ENCODE data around the gene ZNF358.
A peak's percentile ranks its signal among the peaks of the same experiment; 100 is the strongest.

ZNF358 gene

GRCh38 chr19:7515645-7516151 is at the start of gene ZNF358:
TSS of gene ZNF358 (plus strand) at chr19:7516103. CDS start at chr19:7519243, 3,140 bp downstream.
- H3K27ac ChIP-seq = peak within 1 kb of the TSS; percentile 68; the same call in 1 of the 2 replicates
- no peak for TF ChIP-seq CTCF (conservative IDR thresholded peaks at IDR 0.05)

GRCh38 chr19:7467009-7467989 is 48.6 kb upstream of the ZNF358 start:
- TF ChIP-seq CTCF (conservative IDR thresholded peaks at IDR 0.05) = no peak
- no peak overlapping the region for H3K27ac ChIP-seq

- no peak for TF ChIP-seq CTCF (conservative IDR thresholded peaks at IDR 0.05)
Measured at GRCh38 chr19:7468840-7469239, 47.1 kb upstream of the ZNF358 start.

GRCh38 chr19:7469669-7470285 is 46.1 kb upstream of the ZNF358 start:
- TF ChIP-seq CTCF (conservative IDR thresholded peaks at IDR 0.05) = no peak
- no peak overlapping the region for H3K27ac ChIP-seq

More at GRCh38 chr19:7468840-7469239, 47.1 kb upstream of the ZNF358 start:
- no peak overlapping the region for H3K27ac ChIP-seq

GRCh38 chr19:7470540-7471305 is 45.2 kb upstream of the ZNF358 start:
- no peak for TF ChIP-seq CTCF (conservative IDR thresholded peaks at IDR 0.05)
- H3K27ac ChIP-seq = no peak overlapping the region

- no peak overlapping the region for H3K27ac ChIP-seq
Measured at GRCh38 chr19:7471696-7472615, 43.9 kb upstream of the ZNF358 start.

More at GRCh38 chr19:7471696-7472615, 43.9 kb upstream of the ZNF358 start:
- TF ChIP-seq CTCF (conservative IDR thresholded peaks at IDR 0.05) = no peak

Measured in VCaP (cell line).